HG02588 (cell line): ENCODE data around the gene MCTS1.
A peak's percentile ranks its signal among the peaks of the same experiment; 100 is the strongest.
"Not testable (repeated sequence)": the region's sequence is repeated elsewhere in the genome, so short reads cannot be mapped to it uniquely, and the experiment has no call there.

Experiments
- ATAC-seq: cut with Tn5 transposase; IDR thresholded peaks from one replicate; pipeline ENCODE4 v1.9.1; 2021; ENCODE audit warnings: mild to moderate bottlenecking, moderate library complexity; ENCODE audit not compliant: unreplicated experiment

Gene MCTS1

GRCh38 chrX:120603707-120604360 lies at the start of gene MCTS1:
TSS of gene MCTS1 (plus strand) at chrX:120604101. CDS start at chrX:120604237, 136 bp downstream.
- peak; percentile 92 for ATAC-seq

- ATAC-seq = no peak
Observed at GRCh38 chrX:120556251-120556650, 47.6 kb upstream of the MCTS1 start.

GRCh38 chrX:120559804-120560203 lies 44.1 kb upstream of the MCTS1 start:
- ATAC-seq = no peak

GRCh38 chrX:120560405-120560841 lies 43.5 kb upstream of the MCTS1 start:
- ATAC-seq = peak; percentile 39

GRCh38 chrX:120560842-120561633 lies 42.9 kb upstream of the MCTS1 start, which contains the start of gene CUL4B:
TSS of gene CUL4B (minus strand) at chrX:120560962. CDS start at chrX:120560638, 324 bp downstream.
- ATAC-seq = peak; percentile 80

GRCh38 chrX:120561634-120562568 lies 42.0 kb upstream of the MCTS1 start:
- ATAC-seq = no peak

GRCh38 chrX:120562569-120562926 lies 41.4 kb upstream of the MCTS1 start:
- no peak for ATAC-seq

- no peak for ATAC-seq
Observed at GRCh38 chrX:120564925-120565324, 39.0 kb upstream of the MCTS1 start.

GRCh38 chrX:120566817-120567216 lies 37.1 kb upstream of the MCTS1 start:
- ATAC-seq = no peak

- ATAC-seq = no peak
Observed at GRCh38 chrX:120568035-120568434, 35.9 kb upstream of the MCTS1 start.

GRCh38 chrX:120568609-120569008 lies 35.3 kb upstream of the MCTS1 start:
- ATAC-seq = no peak

- ATAC-seq = no peak
Observed at GRCh38 chrX:120570011-120570600, 33.8 kb upstream of the MCTS1 start.

- ATAC-seq = not testable (repeated sequence)
Observed at GRCh38 chrX:120573806-120574205, 30.1 kb upstream of the MCTS1 start.

- no peak for ATAC-seq
Observed at GRCh38 chrX:120575379-120576114, 28.4 kb upstream of the MCTS1 start.

- no peak for ATAC-seq
Observed at GRCh38 chrX:120585702-120586101, 18.2 kb upstream of the MCTS1 start.

- peak; percentile 46 for ATAC-seq
Observed at GRCh38 chrX:120604361-120604782, 471 bp downstream of the MCTS1 start.

GRCh38 chrX:120612086-120612485 lies 8.2 kb downstream of the MCTS1 start:
- ATAC-seq = no peak

GRCh38 chrX:120614816-120615215 lies 10.9 kb downstream of the MCTS1 start:
- ATAC-seq = no peak

GRCh38 chrX:120617996-120618630 lies 14.2 kb downstream of the MCTS1 start:
- ATAC-seq = no peak

- ATAC-seq = no peak
Observed at GRCh38 chrX:120625371-120625770, 21.5 kb downstream of the MCTS1 start.
